Liver (tissue), 9 donors: ENCODE results near the gene CLEC16A. TPM values are rescaled to one million over a fixed set of nuclear protein-coding genes. Genes with fewer than 3 reads are reported as not detected.

Experiments used
- DNase-seq: peaks from one replicate; pipeline ENCODE4 v3.0.0-alpha.2; 2017; ENCODE audit warnings: low spot score
- H3K27ac ChIP-seq, 2 donors: one replicate each; pipeline ENCODE4 v1.7.0; 2013; ENCODE audit warnings: inconsistent platforms in 2 of 2, low read length in 2 of 2, control low read depth in 1 of 2, low read depth in 1 of 2, mild to moderate bottlenecking in 1 of 2
- H3K27me3 ChIP-seq, 4 donors: one replicate each; pipeline versions ENCODE4 v1.6.1 to v1.7.0; 2013; ENCODE audit warnings: low read length in 3 of 4, inconsistent platforms in 1 of 4, mild to moderate bottlenecking in 1 of 4, moderate library complexity in 1 of 4; ENCODE audit not compliant: control insufficient read depth in 4 of 4, insufficient read depth in 4 of 4
- H3K36me3 ChIP-seq, 4 donors: one replicate each; pipeline versions ENCODE4 v1.6.1 to v1.7.0; 2013; ENCODE audit warnings: low read length in 3 of 4, mild to moderate bottlenecking in 3 of 4, low read depth in 1 of 4, moderate library complexity in 1 of 4; ENCODE audit not compliant: control insufficient read depth in 4 of 4, insufficient read depth in 3 of 4
- H3K4me1 ChIP-seq, 4 donors: one replicate each; pipeline versions ENCODE4 v1.6.1 to v1.7.0; 2013; ENCODE audit warnings: low read length in 3 of 4, mild to moderate bottlenecking in 3 of 4, moderate library complexity in 1 of 4; ENCODE audit not compliant: control insufficient read depth in 4 of 4, insufficient read depth in 4 of 4
- H3K4me3 ChIP-seq, 3 donors: one replicate each; pipeline versions ENCODE4 v1.6.1 to v1.7.0; 2013; ENCODE audit warnings: low read length in 3 of 3, control low read depth in 1 of 3, low read depth in 1 of 3, mild to moderate bottlenecking in 1 of 3
- H3K9ac ChIP-seq, 2 donors: one replicate each; pipeline ENCODE4 v1.7.0; 2013; ENCODE audit warnings: low read length in 2 of 2, mild to moderate bottlenecking in 2 of 2, moderate library complexity in 2 of 2, control low read depth in 1 of 2, low read depth in 1 of 2
- H3K9me3 ChIP-seq, 4 donors: one replicate each; pipeline versions ENCODE4 v1.6.1 to v1.7.0; 2013; ENCODE audit warnings: low read length in 3 of 4; ENCODE audit not compliant: control insufficient read depth in 4 of 4
- ATF3 ChIP-seq: IDR thresholded peaks from 2 replicates; pipeline ENCODE4 v1.6.1; 2016; ENCODE audit warnings: antibody characterized with exemption
- CTCF ChIP-seq: fragments of 150-350 bp; IDR thresholded peaks from 2 replicates; pipeline ENCODE4 v1.5.1; 2017; ENCODE audit warnings: improper control_type of control experiment, low read depth, low read length; ENCODE audit not compliant: missing input control
- FOXA1 ChIP-seq: IDR thresholded peaks from 2 replicates; pipeline ENCODE4 v1.6.1; 2016; ENCODE audit warnings: antibody characterized with exemption
- FOXA2 ChIP-seq: IDR thresholded peaks from 2 replicates; pipeline ENCODE4 v1.6.1; 2016; ENCODE audit warnings: antibody characterized with exemption
- GABPA ChIP-seq, 2 donors: IDR thresholded peaks in 1 of 2; conservative IDR thresholded peaks in 1 of 2; 2 replicates each; pipeline ENCODE4 v1.6.1; 2016; ENCODE audit warnings: antibody characterized with exemption in 2 of 2, mild to moderate bottlenecking in 1 of 2, moderate library complexity in 1 of 2
- HNF4A ChIP-seq, 2 donors: conservative IDR thresholded peaks; 2 replicates each; pipeline ENCODE4 v1.6.1; 2016; ENCODE audit warnings: antibody characterized with exemption in 2 of 2, mild to moderate bottlenecking in 2 of 2
- JUND ChIP-seq, 2 donors: IDR thresholded peaks; 2 replicates each; pipeline ENCODE4 v1.6.1; 2016; ENCODE audit warnings: antibody characterized with exemption in 2 of 2
- MAX ChIP-seq: IDR thresholded peaks from 2 replicates; pipeline ENCODE4 v1.6.1; 2016; ENCODE audit warnings: antibody characterized with exemption
- NR2F2 ChIP-seq: IDR thresholded peaks from 2 replicates; pipeline ENCODE4 v1.6.1; 2016; ENCODE audit warnings: antibody characterized with exemption
- REST ChIP-seq: IDR thresholded peaks from 2 replicates; pipeline ENCODE4 v1.6.1; 2016; ENCODE audit warnings: antibody characterized with exemption, mild to moderate bottlenecking
- RXRA ChIP-seq, 2 donors: IDR thresholded peaks; 2 replicates each; pipeline ENCODE4 v1.6.1; 2017 to 2018; ENCODE audit warnings: antibody characterized with exemption in 2 of 2, mild to moderate bottlenecking in 1 of 2
- SP1 ChIP-seq: IDR thresholded peaks from 2 replicates; pipeline ENCODE4 v1.6.1; 2018; ENCODE audit warnings: antibody characterized with exemption, mild to moderate bottlenecking
- TAF1 ChIP-seq: conservative IDR thresholded peaks from 2 replicates; pipeline ENCODE4 v1.6.1; 2016; ENCODE audit warnings: antibody characterized with exemption, mild to moderate bottlenecking
- YY1 ChIP-seq: IDR thresholded peaks from 2 replicates; pipeline ENCODE4 v1.6.1; 2016; ENCODE audit warnings: antibody characterized with exemption, mild to moderate bottlenecking
- ZBTB33 ChIP-seq: IDR thresholded peaks from 2 replicates; pipeline ENCODE4 v1.6.1; 2016; ENCODE audit warnings: antibody characterized with exemption
- WGBS: extraction: QIAGEN DNeasy Blood & Tissue Kit; methylation state at CpG from one replicate; pipeline ENCODE4 v1.1.7; 2013; 5-methylcytosine and 5-hydroxymethylcytosine counted together
- polyA plus RNA-seq, 2 donors: library from polyadenylated mRNA; stranded (reverse) in 1 of 2; unstranded in 1 of 2; fragments of 200-250 nt in 1 of 2; fragments of >200 nt in 1 of 2; fragmentation: Nextera tagmentation in 1 of 2; extraction: Ambion mirVana in 1 of 2; gene quantifications; one replicate each; pipeline versions ENCODE4 v1.2.1 to v1.2.3, GENCODE V29; 2013 to 2015
- total RNA-seq, 2 donors: library from RNA; depleted of rRNA; stranded (reverse); fragments of >200 nt; gene quantifications; one replicate each; pipeline ENCODE4 v1.2.3, GENCODE V29; 2014
- donor health status: healthy.
- donor health status: healthy.
- donor health status: healthy.
- donor health status: healthy.
- donor health status: healthy.

Gene CLEC16A
- total and polyA plus RNA-seq, 4 donors: 9.7 to 23.0 (median 17.4) TPM

DNA sequence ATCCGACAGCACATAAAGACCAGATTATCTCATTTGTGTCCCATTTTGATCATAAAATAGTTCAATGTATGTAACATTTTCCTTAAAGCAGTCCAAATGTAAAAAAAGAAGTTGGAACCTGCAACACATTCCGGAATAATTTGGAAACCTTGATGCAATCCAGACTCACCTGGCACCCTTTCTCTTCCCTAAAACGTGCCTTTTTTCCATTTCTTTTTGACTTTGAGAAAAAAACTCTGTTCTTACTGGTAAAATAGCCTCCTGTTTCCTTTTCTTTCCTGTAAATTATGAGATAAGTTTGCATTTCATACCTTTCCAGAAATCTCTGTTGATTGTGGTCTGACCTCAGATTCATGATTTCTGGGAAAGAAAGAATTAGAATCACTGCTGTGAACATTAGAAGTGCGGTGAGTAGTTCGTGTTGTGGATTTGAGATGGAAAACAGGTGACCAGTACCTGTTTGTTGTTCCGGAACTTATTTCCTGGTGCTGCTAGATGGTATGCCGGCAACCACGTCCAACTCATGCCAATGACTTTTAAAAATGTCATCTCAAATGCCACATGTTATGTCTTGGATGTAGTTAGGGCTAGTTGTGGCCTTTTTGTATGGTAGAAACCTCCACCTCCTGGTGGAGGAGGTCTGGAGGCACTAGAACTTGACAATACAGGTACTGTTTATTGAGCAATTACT is 203.5 kb downstream of the CLEC16A start (continued):
- TF ChIP-seq REST (no peak), FOXA1 (no peak), MAX (no peak), HNF4A (conservative IDR thresholded peaks at IDR 0.05) (no peak), JUND (IDR thresholded peaks at IDR 0.05) (no peak), ATF3 (no peak)

GRCh38 chr16:11149011-11149616 is 204.8 kb downstream of the CLEC16A start:
- 82% methylated on average over 5 of the region's 5 CpGs for WGBS
- no peak for DNase-seq

More at GRCh38 chr16:11149011-11149616, 204.8 kb downstream of the CLEC16A start:
- Histone ChIP-seq H3K27me3 (no peaks in the 10 kb centered on the region), H3K9ac (no peak overlapping the region), H3K9me3 (no peaks in the 10 kb centered on the region), H3K27ac (no peak overlapping the region), H3K4me1 (peaks cover 0 to 2% (median 0%) of the 10 kb centered on the region in 4 donors), H3K4me3 (no peak overlapping the region), H3K36me3 (no peaks in the 10 kb centered on the region)
- TF ChIP-seq YY1 (no peak), CTCF (no peak), FOXA2 (no peak), MAX (no peak), ZBTB33 (no peak), FOXA1 (no peak), JUND (IDR thresholded peaks at IDR 0.05) (no peak), RXRA (IDR thresholded peaks at IDR 0.05) (no peak), TAF1 (no peak), GABPA (IDR thresholded peaks at IDR 0.05 in 1 of 2, conservative IDR thresholded peaks at IDR 0.05 in 1 of 2) (no peak), ATF3 (no peak), SP1 (no peak), NR2F2 (no peak)
